Activated CD4-positive, CD25-positive, alpha-beta regulatory T cell treated with anti-CD3 and anti-CD28 coated beads, Interleukin-2, amount 50 U/mL, for 24 hours (primary cell): ENCODE results near the gene GALNT10.

ENCODE experiments used
- ATAC-seq, 2 donors: fragments of 150-1000 bp; cut with Tn5 transposase; one replicate each; pipeline ENCODE4 v1.10.0; 2021; ENCODE audit warnings: mild to moderate bottlenecking in 1 of 2, moderate library complexity in 1 of 2

GALNT10 gene

DNA sequence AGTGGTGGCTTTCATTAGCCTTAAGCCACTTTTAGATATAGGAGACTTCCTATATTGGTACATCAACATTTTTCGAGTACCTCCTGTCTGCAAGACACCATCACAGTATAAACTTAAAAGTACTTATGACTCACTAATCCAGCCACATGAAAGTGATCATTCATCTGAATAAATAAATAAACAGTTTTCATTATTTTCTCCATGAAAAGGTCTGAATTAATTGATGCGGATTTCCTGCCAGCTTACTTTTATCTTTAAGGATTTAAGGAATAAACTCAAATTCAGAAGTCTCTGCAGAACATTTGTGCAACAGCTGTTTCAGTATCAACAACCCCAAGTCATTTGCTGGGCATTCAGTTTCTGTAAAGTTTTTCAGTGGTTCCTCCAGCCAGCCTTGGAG is 259.3 kb downstream of the GALNT10 start:
- no peak for ATAC-seq

DNA sequence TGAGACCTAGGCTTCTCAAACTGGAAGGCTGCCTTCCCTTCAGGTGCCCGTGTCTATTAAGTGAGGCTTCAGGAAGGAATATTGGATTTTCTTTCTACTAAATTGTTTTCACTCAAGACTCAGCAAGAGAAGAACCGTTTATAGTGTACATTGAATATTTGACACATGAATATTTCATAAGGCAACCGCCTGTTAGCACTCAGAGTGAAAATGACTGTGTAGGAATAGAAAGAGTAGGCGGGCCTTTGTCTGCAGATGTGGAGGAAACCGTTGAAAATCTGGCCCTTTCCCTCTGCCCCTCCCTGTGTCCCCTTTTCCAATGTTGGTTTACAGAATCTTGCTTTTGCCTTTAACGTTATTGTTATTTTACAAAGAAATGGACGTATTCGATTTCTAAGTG is 261.4 kb downstream of the GALNT10 start:
- ATAC-seq = no peak

DNA sequence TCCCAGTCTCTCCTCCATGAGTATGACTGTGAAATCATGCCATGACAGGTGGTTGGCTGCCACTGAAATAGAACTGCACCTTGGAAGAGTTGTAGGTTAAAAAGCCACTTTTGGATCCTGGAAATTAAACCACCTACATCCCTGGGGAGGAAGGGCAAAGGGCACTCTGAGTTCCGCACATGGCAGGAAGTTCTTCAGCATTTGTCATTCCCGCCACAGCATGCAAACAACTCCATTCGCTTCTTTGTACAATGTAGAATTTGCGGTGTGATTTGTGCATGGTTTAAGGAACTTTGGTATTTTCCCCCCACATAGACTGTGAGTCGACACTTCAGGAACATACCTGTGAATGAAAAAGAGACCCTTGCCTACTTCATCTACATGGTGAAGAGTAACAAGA is 265.1 kb downstream of the GALNT10 start:
- ATAC-seq = no peak

DNA sequence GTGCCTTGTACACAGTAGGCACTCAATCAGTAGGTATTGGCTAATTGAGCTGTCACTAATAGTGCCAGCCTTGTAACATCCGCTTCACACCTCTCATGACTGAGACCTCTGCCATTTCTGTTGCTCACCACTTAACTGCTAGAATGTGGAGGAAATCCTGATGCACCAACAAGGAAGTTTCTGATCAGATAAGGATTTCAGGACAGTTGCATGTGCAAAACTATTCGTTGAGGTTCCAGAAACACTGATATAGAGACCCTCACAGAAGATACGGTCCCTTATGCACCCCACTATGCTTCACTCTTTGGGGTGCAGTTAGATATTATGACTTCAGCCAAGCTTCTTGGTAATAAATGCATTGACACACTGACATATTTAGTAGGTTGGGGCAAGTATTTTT is 266.0 kb downstream of the GALNT10 start:
- no peak for ATAC-seq

DNA sequence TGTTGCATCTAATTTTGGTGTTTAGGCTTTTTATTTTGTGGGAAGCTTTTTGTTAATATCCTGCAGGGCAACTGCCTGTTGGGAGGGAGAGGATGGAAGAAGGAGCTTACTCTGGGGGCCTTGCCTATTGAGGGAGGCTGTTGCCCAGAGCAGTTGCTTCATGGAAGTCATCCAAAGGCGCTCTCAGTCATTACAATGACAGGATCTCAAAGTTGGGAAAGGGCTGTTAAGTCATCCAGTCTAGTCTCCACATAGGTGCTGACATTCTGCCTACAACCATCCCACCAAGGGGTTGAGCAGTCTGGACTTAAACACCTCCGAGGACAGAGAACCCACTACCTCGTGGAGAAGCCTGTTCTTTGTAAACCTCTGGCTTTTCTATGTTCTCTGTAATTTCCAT is 268.5 kb downstream of the GALNT10 start:
- ATAC-seq = no peak

DNA sequence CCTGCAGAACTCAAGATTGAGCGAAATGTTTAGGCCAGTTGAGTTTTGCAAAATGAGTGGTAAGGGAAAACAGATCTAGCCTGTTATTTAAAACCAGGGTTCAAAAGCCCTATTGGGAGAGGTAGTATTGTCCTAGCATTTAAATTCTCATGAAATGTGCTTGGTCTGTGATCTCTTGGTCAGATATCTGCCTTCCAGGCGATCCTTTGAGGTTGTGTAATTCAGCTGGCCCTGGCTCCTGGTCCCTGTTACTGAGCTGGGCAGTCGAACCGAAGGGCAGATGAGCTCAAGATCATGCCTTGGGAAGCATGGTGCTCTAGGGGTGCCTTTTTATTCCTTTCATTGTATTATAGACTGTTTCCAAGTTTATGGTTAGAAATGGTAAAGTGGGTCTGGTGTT is 269.6 kb downstream of the GALNT10 start:
- ATAC-seq = no peak

DNA sequence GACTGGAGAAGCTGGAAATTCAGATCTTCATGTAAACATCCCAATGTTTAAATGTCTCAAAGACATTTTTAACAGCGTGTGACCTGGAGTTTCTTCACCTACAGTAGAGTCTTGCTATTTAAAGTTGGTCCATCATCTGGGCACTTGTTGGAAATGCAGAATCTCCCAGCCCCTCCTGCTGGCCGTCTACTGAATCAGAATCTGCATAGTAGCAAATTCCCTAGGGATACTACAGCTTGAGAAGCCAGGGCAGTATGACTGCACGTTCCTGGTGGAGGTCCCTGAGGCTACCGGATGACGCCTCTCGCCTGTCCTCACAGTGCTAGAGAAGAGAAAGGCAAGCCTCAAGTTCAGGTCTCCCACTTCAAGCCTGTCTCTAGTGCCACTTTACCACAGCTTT is 271.0 kb downstream of the GALNT10 start:
- ATAC-seq = no peak

DNA sequence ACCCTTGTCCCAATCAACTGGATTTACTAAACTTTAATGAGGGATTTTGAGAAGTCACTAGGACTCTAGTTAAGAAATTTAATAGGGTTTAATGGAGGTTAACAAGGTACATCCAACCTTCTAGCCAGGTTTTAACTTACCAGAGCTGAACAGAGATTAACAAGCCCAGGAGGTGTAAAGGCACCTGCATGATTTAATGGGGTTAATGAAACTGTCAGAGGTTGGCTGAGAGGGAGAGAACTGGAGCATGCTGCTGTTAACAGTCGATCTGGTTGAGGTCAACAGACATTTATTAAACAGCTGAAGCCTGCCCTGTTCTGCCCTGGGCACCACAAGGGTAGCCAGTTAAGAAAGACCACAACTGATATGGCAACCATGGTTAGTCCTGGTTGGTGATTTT is 273.9 kb downstream of the GALNT10 start:
- no peak for ATAC-seq

DNA sequence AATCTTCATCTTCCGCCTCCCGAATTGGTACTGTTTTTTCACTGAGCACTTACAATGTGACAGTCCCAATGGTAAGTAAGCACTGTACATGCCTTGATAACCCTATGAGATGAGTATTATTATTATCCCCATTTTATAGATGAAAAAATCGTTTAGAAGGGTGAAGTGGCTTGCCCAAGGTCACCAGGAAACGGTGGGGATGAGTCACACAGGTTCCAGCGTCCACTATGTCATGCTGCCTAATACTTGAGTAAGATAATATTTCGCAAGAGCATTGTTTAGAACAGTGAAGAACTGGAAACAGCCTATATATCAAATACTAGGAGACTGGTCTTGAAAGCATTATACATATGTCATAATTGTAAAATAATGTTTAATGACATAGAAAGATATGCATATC is 274.6 kb downstream of the GALNT10 start:
- ATAC-seq = no peak

DNA sequence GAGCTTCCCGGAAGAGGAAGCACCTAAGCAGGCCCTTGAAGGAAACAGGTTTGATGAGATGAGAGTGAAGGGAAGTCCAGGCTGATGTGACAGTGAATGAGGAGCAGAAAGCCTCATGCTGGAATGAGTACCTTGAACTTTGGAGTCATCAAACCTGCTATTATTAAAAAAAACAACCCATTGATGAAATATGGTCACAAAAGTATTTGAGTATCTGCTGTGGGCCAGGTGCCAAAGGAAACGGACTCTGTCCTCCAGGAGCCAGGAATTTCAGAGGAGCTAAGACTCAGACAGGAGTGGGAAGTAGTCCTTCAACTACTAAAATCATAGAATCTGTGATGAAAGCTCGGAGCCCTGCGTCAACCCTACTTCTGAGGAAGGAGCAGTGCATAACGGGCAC is 275.6 kb downstream of the GALNT10 start:
- no peak for ATAC-seq

DNA sequence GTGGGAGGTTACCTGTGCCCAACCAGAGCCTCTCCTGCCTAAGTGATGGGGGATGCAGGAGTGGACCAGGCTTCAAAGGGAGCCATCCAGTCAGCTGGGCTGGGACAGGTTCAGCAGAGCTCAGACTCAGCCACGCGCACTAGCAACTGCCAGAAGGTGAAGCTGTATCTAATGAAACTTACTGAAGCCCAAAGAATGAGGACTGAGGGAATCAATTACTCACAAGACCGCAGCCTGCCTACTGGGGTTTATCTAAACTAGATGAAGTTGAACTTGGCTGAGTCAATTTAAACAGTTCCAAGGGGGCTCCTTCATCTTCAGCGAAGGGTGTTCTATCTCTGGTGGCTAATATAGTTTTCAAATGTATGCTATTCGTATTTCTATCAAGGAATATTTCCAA is 276.1 kb downstream of the GALNT10 start:
- no peak for ATAC-seq

DNA sequence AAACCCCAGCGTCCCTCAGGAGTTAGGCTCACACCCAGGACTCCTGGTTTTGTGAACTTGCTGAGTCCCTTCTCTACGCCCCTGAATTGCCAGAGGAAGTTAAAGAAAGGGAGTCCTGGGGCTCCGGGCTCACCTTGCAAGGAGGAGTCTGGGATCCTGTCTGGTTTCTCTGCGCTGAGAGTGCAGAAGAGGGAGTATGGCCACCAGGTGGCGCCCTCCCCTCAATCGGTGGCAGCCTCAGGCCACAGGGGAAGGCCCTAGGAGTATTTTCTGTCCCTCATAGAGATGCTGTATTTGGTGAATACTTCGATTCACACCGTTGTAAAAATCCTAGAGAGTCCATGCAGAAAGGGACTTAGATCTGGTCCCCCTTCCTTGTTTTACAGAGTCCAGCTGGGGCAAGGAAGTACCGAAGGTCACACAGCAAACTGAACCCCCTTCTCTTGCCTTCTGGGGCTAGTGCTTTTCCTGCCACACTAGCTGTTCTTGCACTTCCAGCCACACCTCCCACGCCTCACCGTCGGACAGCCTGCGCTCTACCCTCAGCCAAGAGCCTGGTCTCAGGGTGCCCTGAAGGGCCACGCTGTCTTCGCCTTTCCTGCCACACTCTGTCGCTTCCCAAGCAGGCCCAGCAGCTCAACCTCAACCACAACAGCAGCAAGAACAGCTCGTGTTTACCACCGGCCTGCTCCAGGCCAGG is 277.3 kb downstream of the GALNT10 start:
- ATAC-seq = peak; percentile 88 to 92

DNA sequence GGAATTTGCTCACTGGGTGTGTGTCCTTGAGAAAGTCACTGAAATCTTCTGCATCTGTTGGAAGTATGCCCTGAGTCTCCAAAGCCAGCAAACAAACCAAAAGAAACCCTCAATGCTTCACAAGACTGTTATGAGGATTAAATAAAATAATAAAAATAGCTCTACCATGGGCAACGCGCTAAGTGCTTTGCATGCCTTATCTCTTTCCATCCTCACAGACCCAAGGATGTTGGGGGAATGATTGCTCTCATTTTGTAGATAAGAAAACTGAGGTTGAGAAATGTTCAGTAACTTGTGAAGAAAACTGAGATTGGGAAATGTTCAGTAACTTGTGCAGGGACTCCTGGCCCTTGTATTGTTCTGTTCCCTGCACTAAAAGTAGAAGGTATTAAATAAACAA is 279.6 kb downstream of the GALNT10 start:
- ATAC-seq = no peak
